ENCODE results near the gene AJUBA. TPM values are rescaled to one million over a fixed set of nuclear protein-coding genes. Genes with fewer than 3 reads are reported as not detected.

AJUBA gene
- total RNA-seq, 2 donors from 2014 or later = 5.1 to 6.4 TPM

Other genes with a start within 250 kb of the AJUBA start
- 10 to 100 TPM; 49.7 to 53.7 TPM for gene OXA1L, start 215.9 kb downstream of the AJUBA start, total RNA-seq
- 10 to 100 TPM; 11.4 to 17.5 TPM for gene SLC7A7, start 167.1 kb downstream of the AJUBA start, total RNA-seq
- gene MRPL52, start 152.7 kb downstream of the AJUBA start, total RNA-seq = 10 to 100 TPM; 58.5 to 58.9 TPM
- gene MMP14, start 146.0 kb downstream of the AJUBA start, total RNA-seq = 100 to 1,000 TPM; 229 to 234 TPM
- gene LRP10, start 110.8 kb downstream of the AJUBA start, total RNA-seq = 100 to 1,000 TPM; 129 to 139 TPM
- gene REM2, start 99.3 kb downstream of the AJUBA start, total RNA-seq = under 1 TPM; 0.23 to 0.43 TPM
- 10 to 100 TPM; 53.8 to 62.2 TPM for gene RBM23, start 63.4 kb downstream of the AJUBA start, total RNA-seq
- gene PRMT5, start 53.2 kb downstream of the AJUBA start, total RNA-seq = 10 to 100 TPM; 44.9 to 45.9 TPM
- gene HAUS4, start 25.5 kb downstream of the AJUBA start, total RNA-seq = 10 to 100 TPM; 18.0 to 29.2 TPM
- 1 to 10 TPM; 3.8 to 5.7 TPM for gene C14orf93, start 27.6 kb upstream of the AJUBA start, total RNA-seq
- gene PSMB5, start 52.3 kb upstream of the AJUBA start, total RNA-seq = 10 to 100 TPM; 71.5 to 78.8 TPM
- not detected for gene PSMB11, start 59.7 kb upstream of the AJUBA start, total RNA-seq
- 1 to 10 TPM; 1.8 to 2.9 TPM for gene CDH24, start 75.0 kb upstream of the AJUBA start, total RNA-seq
- gene ACIN1, start 112.6 kb upstream of the AJUBA start, total RNA-seq = 100 to 1,000 TPM in 1 of 2 donors, 10 to 100 TPM in 1; 85.9 to 112 TPM
- 10 to 100 TPM; 35.2 to 38.7 TPM for gene C14orf119, start 113.0 kb upstream of the AJUBA start, total RNA-seq
- not detected for gene CIROP, start 122.4 kb upstream of the AJUBA start, total RNA-seq
- under 1 TPM in 1 of 2 donors, not detected in 1; 0.19 TPM for gene CEBPE, start 136.7 kb upstream of the AJUBA start, total RNA-seq
- gene SLC7A8, start 201.1 kb upstream of the AJUBA start, total RNA-seq = 10 to 100 TPM; 17.4 to 31.0 TPM